ENCODE results near the gene MYCBPAP.
A peak's percentile ranks its signal among the peaks of the same experiment; 100 is the strongest.
"Not testable (repeated sequence)": the region's sequence is repeated elsewhere in the genome, so short reads cannot be mapped to it uniquely, and the experiment has no call there.

The MYCBPAP gene

DNA sequence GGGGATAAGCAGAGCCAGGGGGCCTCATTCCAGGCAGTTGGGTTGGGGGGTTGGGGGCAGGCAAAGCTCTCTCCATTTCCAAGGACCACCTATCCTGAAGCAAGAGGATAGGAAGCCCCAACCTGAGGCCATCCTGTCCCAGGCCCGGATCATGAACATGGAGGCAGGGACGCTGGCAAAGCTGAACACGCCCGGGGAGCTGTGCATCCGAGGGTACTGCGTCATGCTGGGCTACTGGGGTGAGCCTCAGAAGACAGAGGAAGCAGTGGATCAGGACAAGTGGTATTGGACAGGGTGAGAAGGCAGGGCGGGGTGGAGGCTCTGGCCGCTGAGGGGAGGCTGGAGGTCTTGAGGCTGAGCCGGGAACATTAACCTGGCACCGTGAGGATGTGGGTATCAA lies 36.0 kb upstream of the MYCBPAP start:
- DNase-seq = no peak

DNA sequence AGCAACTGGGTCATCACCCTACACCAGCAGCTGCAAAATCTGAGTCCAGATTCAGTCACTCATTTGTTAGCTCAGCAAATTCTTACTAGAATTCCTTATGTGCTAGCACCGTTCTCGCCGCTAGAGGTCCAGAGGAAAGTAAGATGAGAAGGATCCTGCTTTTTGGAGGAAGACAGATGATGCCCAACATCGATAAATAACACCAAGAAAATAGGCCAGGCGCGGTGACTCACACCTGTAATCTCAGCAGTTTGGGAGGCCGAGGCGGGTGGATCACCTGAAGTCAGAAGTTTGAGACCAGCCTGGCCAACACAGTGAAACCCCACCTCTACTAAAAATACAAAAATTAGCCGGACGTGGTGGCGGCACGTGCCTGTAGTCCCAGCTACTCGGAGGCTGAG lies 35.5 kb upstream of the MYCBPAP start:
- DNase-seq = not testable (repeated sequence)

DNA sequence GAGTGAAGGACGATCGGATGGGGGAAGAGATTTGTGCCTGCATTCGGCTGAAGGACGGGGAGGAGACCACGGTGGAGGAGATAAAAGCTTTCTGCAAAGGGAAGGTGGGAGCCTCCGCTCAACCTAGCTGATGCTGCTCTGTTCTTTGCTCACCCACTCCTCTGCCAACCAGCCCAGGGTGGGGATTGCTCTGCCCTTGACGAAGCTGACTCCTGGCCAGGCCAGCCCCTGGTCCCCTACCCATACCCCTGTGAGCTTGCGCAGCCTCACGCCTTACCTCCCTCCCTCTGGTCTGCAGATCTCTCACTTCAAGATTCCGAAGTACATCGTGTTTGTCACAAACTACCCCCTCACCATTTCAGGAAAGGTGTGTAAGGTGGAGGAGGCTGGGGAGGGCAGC lies 34.3 kb upstream of the MYCBPAP start:
- DNase-seq = no peak

DNA sequence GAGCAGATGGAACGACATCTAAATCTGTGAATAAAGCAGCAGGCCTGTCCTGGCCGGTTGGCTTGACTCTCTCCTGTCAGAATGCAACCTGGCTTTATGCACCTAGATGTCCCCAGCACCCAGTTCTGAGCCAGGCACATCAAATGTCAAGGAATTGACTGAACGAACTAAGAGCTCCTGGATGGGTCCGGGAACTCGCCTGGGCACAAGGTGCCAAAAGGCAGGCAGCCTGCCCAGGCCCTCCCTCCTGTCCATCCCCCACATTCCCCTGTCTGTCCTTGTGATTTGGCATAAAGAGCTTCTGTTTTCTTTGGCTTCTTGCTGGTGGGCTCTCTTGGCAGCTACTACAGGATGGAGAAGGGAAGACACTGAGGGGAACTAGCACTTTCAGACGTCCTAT lies 33.7 kb upstream of the MYCBPAP start:
- DNase-seq = no peak

DNA sequence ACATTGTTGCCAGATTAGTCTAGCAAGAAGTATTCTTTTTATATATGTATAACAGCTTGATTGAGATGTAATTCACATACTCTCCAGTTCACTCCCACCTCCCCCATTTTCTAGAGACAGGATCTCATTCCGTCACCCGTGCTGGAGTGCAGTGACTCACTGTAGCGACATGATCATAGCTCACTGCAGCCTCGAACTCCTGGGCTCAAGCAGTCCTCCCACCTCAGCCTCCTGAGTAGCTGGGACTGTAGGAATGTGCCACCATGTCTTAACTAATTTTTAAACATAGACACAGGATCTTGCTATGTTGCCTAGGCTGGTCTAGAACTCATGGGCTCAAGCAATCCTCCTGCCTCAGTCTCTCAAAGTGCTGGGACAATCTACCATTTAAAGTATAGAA lies 32.9 kb upstream of the MYCBPAP start:
- DNase-seq = no peak

DNA sequence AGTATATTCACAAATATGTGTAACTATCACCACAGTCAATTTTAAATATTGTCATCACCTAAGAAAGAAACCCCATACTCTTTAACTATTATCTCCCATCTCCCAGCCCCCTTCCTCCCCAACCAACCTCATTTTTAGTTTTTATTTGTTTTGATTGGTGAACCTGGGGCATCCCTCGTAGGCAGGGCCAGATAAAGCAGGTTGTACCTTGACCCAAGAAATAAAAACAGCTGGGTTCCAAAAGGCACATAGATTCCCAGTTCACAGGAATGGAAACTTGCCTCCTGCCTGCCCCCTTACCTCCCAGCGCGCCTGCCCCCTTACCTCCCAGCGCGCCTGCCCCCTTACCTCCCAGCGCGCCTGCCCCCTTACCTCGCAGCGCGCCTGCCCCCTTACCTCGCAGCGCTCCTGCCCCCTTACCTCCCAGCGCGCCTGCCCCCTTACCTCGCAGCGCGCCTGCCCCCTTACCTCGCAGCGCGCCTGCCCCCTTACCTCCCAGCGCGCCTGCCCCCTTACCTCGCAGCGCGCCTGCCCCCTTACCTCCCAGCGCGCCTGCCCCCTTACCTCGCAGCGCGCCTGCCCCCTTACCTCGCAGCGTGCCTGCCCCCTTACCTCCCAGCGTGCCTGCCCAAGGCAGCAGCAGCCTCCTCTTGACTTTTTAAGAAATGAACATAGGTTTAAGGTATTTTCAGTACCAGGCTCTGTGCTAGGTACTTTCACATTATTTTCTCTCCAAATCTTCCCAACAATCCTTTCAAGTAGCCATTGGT lies 32.3 kb upstream of the MYCBPAP start:
- not testable (repeated sequence) for DNase-seq

DNA sequence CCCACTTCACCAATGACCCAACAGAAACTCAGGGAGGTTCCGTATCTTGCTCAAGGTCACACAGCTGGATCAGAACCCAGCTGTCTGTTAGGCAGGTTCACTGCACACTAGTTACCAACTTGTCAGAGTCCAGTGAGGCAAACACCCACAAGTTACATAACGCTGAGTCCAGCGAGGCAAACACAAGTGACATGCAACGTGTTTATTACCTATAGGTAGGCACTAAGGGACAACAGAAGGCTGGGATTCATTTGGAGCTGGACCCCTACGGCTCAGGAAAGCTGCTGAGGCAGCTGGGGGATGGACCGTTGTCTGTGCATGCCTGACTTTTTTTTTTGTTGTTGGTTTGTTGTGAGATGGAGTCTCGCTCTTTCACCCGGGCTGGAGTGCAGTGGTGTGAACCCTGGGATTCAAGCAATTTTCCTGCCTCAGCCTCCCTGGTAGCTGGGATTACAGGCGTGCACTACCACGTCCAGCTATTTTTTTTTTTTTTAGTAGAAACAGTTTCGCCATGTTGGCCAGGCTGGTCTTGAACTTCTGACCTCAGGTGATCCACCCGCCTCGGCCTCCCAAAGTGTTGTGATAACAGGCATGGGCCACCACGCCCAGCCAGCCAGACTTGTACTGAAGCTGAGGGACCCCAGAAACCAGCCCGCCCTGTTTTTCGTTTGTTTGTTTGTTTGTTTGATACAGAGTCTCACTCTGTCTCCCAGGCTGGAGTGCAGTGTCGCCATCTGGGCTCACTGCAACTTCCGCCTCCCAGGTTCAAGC lies 31.5 kb upstream of the MYCBPAP start:
- no peak for DNase-seq

DNA sequence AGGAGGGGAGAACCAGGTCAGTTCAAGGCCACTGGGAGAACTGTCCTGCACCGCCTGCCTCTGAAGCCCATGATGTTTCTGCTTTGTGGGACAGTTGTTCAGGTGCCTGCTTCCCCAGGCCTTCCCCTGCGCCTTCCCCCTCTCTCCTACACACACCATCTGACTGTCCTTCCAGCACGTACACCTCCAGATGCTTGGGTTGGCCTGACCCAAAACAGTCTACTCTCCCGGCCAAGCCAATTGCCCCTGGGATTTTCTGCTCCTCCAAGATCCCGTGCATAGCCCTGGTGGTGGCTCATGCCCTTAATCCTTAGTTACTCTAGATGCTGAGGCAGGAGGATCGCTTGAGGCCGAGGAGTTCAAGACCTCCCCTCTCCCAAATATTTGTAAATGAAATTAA lies 30.3 kb upstream of the MYCBPAP start:
- DNase-seq = no peak

DNA sequence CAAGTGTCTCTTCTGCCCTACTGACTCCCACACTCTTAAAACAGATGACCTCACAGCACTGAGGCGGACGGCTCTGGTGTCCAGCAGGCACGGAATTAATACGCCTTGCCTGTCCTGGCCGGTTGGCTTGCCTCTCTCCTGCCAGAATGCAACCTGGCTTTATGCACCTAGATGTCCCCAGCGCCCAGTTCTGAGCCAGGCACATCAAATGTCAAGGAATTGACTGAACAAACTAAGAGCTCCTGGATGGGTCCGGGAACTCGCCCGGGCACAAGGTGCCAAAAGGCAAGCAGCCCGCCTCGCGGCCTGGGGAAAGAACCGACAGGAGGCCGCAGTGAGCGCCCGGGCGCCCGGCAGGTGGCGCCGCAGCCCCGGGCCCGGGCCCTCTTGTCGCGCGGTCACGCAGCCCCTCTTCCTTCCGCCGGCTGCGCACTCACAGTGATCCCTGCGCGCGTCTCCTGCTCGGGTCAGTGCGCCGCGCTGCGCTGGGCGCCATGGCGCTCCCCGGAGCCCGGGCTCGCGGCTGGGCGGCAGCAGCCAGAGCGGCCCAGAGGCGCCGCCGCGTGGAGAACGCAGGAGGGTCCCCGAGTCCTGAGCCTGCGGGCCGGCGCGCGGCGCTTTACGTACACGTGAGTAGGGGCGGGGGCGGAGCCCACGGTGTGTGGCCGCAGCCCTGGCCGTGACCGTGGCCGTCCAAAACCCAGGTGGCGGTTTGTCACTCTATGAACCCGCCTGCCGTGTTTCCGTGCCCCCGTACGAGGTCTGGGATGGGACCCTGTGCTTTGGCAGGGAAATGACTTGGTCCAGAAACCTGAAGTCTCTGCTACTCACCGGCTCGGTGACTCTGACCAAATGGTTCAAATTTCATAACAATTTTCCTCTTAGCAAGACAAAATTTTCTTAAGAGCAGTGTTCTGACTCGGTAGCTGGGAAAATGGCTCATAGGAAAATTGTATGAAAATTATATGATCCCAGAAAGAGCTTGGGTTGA lies 29.6 kb upstream of the MYCBPAP start, which contains the start of gene RSAD1:
TSS of gene RSAD1 (plus strand) at position 470 of the 991 bp plus-strand sequence. CDS start at position 495, 25 bp downstream.
- peak; percentile 88 for DNase-seq

DNA sequence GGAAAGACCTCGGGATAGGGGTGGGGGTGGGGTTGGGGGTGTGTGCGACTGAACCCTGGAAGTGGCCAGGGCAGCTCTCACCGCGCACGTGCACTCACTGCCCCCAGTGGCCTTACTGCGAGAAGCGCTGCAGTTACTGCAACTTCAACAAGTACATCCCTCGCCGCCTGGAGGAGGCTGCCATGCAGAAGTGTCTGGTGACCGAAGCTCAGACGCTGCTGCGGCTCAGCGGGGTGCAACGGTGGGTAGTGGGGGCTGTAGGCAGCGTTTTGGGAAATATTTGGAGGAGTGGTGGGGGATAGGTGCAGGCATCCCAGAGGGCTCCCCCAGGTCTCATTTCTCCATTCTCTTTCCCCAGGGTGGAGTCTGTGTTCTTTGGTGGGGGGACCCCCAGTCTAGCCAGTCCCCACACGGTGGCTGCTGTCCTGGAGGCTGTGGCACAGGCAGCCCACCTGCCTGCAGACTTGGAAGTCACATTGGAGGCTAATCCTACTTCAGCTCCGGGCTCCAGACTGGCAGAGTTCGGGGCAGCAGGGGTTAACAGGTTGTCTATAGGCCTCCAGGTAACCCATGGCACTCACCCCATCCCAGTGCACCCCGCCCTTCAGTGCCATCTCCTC lies 28.6 kb upstream of the MYCBPAP start:
- DNase-seq = peak; percentile 72

DNA sequence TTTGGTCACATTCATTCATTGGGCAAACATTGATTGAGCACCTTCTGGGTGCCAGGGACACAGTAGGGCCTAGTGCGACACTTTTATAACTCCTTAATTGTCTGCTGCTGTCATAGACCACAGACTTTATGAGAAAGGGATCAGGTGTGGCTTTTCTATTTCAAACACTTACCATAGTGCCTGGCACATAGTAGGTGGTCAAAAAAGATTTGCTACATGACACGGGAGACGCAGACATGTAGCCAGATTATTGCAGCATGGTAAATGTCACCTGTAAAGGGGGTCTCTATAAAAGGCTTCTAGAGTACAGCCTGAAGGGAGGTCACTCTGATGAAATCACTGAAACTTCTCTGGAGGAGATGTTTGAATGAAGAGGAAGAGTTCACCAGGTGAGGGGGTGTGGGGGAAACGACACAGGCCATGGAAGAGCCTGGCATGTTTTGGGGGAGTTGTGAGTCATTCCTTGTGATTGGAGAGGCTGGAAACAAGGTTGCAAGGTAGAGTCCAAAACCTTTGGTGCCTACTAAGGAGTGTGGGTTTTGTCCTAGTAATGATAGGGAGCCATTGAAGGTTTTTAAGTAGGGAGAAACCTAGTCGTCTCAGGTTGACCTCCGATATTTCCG lies 28.0 kb upstream of the MYCBPAP start:
- DNase-seq = no peak

DNA sequence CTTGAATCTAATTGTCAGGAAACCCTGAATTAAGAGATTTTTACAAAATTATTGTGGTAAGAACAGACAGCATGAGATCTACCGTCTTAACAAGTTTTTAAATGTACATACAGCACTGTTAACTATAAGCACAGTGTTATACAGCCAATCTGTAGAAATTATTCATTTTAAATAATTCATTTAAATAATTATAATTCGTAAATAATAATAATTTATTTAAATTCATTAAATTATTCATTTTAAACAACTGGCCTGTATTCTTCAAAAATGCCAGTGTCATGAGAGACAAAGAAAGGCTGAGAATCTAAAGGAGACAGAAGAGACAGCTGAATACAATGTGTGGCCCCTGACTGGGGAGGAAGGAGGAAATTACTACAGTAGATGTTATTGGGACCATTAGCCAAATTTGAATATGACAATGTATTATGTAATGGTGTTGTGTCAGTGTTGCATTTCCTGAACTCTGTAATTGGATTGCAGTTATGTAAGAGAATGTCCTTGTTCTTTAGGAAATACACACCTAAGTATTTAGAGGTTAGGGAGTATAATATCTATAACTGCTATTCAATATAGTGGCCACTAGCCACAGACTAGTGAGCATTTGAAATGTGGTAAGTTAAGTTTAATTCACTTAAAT lies 27.3 kb upstream of the MYCBPAP start:
- DNase-seq = no peak

DNA sequence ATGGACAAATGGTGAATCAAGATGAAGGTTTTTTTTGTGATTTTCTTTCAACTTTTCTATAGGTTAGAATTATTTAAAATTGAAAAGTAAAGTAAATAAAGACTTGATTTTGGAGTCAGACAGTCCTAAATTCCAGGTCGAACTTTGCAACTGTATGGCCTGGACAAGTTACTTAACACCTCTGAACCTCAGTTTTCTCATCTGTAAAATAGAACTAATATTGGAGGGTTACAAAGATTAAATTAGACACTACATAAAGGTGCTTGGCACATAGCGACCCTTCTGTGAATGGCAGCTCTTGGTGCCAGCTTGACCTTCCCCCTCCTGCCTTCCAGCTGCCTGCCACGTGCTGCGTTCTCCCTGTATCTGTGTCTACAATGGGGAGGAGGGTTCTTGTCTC lies 26.6 kb upstream of the MYCBPAP start:
- no peak for DNase-seq

DNA sequence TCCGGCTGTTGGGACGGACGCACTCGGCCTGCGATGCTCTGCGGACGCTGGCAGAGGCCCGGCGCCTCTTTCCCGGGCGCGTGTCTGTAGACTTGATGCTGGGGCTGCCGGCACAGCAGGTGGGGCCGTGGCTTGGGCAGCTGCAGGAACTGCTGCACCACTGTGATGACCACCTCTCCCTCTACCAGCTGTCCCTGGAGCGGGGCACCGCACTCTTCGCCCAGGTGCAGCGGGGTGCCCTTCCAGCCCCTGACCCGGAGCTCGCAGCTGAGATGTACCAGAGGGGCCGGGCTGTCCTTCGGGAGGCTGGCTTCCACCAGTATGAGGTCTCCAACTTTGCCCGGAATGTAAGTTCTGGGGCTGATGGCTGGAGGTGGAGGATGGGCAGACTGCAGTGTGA lies 26.1 kb upstream of the MYCBPAP start:
- DNase-seq = no peak

DNA sequence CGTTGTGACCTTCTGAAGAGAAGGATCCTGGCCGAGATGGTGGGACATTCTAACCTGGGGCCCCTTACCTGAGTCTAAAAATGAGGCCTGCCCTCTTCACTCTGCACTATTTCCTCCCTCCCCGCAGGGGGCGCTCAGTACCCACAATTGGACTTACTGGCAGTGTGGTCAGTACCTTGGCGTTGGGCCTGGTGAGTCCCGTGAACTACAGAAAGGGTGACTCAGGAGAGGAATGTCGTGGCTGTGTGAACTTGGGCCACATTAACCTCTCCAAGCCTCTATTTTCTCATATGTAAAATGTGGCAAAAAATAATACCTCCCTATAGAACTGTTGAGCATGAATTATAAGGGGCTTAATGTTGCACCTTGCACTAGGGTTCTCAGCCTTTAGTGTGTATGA lies 25.7 kb upstream of the MYCBPAP start:
- DNase-seq = peak; percentile 78

DNA sequence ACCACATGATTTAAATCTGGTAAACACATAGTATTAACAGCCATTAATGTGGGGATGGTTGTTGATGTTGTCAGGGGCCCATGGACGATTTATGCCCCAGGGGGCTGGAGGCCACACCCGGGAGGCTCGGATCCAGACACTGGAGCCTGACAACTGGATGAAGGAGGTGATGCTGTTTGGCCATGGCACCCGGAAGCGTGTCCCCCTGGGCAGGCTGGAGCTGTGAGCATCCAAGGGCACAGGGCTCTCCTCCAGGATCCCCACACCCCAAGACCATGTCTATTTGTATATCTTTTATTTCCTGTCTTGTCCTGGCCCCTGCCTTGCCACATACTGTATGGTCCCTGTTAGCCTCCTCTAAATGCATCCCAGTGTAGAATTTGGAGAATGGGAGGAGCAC lies 25.0 kb upstream of the MYCBPAP start:
- no peak for DNase-seq

DNA sequence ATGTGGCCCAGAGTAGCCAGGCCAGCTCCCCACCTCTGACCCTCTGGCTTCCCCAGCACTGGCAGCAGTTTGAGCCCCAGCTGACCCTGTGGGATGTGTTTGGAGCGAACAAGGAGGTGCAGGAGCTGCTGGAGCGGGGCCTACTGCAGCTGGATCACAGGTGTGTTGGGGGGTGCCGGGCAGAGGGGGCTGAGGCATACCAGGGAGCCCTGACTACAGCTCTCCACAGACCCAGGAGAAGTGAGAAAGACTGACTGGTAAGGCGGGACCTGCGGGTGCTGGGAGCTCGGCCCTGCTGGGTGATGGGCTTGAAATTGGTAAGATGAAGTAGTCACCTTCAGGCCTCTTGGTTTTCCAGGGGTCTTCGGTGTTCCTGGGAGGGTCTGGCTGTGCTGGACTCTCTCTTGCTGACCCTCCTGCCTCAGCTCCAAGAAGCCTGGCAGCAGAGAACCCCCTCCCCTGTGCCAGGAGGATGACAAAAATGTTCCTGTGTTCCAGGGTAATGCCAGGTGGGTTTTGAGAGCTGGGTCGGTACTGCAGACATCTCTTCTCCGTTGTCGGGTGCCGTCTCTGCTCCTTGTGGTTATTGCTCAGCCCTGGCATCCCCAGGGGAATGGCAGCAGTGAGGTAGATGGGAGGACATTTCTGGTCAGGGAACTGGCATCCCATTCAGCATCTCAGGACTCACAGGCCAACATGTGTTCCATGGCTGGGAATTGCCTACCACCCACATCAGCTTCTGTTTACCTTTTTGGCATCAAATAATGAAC lies 23.7 kb upstream of the MYCBPAP start:
- no peak for DNase-seq

DNA sequence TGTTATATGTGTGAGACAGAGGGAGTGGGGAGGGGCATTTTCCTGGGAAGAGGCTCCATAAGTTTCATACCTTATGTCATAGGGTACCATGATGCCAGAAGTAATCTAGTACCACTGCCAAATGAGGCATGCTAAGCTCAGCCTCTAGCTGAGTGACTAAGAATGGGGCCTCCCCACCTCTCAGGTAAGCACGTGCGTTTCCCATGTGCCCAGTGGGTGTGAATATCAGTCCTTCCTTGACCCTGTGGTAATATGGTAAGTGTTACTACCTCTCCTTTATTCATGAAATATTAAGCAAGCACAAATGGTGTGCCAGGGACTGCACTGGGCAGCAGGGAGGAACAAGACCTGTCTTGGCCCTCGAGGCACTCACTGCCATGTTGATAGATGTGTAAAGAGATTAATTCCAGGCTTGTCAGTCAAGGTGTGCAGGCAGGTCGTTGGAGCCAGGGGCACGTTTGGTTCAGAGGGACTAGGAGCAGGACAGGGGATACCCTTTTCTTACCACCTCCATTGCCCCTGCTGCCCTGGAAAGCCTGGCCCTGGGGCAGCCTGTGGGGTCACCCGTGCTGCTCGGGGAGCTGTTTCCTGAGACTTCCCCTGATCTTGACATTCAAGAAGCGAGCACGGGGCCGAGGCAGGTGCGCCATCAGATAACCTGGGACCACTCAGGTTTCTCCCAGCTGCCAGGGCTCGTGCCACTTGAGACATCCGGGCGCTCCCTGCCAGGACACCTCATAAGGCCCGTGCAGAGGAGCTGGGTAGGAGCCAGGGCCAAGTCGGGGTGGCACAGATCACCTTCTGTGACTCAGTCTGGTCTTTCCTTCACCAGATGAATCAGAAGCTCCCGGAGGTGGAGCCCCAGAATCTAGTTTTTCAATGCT lies 20.8 kb upstream of the MYCBPAP start:
- no peak for DNase-seq

DNA sequence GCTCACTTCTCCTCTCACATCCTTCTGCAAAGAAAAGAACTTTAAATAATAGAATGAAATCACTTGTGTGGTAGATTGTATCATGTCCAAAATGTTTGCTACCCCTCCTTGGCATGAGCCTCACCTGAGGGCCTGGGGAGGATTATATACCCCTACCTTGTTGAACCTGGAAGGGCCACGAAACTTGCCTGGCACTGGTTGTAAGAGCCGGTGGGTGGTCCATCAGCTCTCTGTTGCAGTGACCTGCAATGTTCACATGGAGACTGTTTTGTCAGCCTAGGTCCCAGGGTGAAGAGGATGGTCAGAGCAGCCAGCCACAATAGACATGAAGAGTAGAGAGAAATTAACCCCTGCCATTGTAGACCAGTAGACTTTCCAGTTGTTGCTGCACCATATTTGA lies 19.4 kb upstream of the MYCBPAP start:
- no peak for DNase-seq

DNA sequence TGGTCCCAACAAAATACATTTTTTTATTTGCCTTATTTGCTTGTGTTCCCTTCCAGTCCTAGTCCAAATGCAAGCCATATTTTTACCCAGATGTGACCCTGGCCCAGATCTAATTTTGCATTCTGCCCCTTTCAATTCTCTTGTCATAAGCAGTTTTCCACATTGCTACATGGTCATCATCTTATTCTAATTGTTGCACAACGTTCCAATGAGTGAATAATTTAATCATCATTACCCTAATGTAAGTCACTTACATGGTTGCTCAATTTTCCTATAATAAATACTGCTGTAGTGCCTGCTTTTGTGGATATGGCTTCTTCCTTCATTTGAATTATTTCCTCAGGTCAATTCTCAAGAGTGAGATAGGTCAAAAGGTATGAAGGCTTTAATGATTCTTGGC lies 16.7 kb upstream of the MYCBPAP start:
- DNase-seq = no peak
